ENCODE measurements around the gene PROB1.
"Not testable (repeated sequence)": the region's sequence is repeated elsewhere in the genome, so short reads cannot be mapped to it uniquely, and the experiment has no call there.

The PROB1 gene

GRCh38 chr5:139394123-139394653 is 716 bp downstream of the PROB1 start:
- in situ Hi-C loops (cut with HindIII; ENCODE audit: low sequenced_read_pairs), result no loop called here

DNA sequence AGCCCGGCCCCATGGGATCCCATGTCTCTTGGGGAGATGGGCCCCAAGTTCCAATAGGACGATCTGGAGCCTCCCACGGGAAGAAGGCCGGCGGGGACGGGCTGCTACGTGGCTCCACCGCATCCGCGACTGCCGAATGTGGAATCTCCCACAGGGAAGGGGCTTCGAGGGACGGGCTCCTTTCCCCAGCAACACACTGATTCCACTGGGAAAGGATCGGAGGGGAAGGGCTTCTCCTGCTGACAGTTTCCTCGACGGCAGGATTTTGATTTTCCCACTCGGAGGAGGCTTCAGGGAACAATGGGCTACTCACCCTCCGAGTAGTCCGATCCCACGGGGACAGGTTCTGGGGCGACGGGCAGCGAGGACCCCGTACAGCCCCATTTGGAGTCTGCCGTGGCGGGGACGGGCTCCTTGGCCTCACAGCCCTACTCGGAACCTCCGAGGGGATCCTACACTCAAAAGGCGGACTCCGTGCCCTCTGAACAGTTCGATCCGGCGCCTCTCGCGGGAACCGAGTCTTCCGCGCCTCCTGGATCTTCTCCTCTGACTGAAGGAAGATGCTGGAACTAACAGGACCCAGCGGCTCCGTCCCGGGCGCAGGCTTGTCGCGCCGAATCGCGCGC is 1.3 kb downstream of the PROB1 start:
- in situ Hi-C loops (cut with HindIII; ENCODE audit: low sequenced_read_pairs), result no loop called here

- in situ Hi-C loops (cut with HindIII; ENCODE audit: low sequenced_read_pairs), result no loop called here
Observed at GRCh38 chr5:139392678-139393496, 2.0 kb downstream of the PROB1 start.

DNA sequence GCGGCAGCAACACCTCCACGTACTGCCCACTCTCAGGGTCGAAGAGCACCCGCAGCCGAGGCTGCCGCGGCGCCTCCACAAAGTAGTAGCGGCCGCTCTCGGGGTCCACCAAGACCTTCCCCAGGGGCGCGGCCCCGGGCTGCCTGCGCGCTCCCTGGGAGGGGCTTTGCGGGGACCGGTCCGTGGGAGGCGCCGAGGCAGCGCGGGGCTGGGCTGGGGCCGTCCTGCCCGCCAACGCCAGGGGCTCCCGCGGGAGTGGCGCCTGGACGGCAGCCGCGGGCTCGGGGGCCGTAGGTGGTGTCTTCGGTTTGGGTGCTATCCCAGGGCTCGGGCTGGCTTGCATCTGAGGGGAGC is 2.6 kb downstream of the PROB1 start:
- in situ Hi-C loops (cut with HindIII; ENCODE audit: low sequenced_read_pairs), result no loop called here

DNA sequence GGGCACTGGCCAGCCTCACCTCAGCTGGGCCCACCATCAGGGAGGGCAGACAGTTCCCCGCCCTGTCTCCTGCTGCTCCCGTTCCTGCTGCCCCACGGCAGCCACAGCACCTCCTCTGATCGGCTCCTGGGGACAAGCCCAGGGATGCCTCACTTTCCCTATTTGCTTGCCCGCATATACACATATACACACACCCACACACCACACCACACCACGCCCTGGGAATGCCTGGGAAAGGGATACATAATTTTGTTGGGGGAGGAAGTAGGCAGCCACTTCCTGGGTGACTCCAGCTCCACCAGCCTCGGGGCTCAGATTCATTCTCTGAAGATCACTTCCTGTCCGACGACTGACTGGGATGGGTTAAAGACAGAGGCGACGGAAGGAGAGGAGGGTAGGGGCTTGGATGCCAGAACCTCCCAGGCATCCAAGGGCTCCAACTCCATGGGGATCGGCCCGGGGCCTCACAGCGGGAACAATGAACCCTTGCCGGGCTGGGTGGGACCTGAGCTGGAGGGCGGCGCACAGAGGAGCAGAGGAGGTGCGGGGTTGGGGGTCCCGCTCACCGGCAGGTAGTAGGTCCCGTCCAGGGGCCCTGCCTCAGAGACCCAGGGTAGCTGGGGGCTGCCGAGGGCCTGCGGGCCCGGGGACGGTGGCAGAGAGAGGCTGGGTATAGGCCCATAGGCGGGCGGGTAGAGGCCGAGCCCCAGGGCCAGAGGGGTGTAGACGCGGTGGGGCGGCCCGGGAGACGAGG is 3.2 kb downstream of the PROB1 start:
- in situ Hi-C loops (cut with HindIII; ENCODE audit: low sequenced_read_pairs), result no loop called here

DNA sequence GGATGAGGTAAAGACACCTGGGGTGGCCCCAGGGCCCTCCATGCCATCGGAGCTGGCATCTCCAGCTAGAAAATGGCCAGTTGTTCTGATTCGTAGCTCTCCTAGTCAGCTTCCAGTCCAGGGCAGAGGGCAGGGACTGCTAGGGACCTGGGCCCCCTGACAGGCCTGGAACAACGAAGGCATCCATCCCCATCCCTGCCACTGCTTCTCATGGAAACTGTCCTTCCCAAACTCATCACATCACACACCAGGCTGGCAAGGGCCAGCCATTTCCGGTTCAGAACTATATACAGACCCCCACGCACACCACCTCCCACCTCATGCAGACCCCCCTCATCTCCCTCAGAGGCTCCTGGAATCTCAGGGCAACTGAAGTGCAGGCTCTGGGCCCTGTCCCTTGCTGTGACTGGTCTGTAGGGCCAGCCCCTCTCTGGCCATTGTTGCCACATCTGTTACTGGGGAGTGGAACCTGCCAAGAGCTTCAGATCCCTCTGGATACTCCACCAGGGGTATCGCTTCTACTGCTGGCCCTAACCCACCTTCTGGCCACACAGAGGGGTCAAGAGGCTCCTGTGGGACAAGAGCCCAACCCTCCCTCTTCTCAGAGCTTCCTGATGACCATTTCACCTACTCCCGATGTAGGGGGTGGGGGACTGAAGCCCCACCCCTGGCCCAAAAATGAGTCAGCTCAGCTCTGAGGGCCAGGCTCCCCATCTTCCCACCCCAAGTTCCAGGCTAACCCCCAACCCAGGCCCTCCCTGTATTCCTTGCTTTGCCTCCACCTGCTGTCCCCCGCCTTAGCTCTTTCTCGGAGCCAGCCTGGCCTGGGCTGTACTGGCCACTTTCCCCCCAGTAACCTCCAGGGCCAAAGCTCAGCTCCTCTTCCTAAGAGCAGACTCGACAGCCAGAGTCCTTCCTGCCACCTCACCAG is 4.0 kb downstream of the PROB1 start:
- in situ Hi-C loops (cut with HindIII; ENCODE audit: low sequenced_read_pairs), result no loop called here

- in situ Hi-C loops (cut with HindIII; ENCODE audit: low sequenced_read_pairs), result no loop called here
Observed at GRCh38 chr5:139389701-139390638, 4.9 kb downstream of the PROB1 start, which contains the start of gene MZB1. TSS of gene MZB1 (minus strand) at chr5:139389913. CDS start at chr5:139389856, 57 bp downstream.

DNA sequence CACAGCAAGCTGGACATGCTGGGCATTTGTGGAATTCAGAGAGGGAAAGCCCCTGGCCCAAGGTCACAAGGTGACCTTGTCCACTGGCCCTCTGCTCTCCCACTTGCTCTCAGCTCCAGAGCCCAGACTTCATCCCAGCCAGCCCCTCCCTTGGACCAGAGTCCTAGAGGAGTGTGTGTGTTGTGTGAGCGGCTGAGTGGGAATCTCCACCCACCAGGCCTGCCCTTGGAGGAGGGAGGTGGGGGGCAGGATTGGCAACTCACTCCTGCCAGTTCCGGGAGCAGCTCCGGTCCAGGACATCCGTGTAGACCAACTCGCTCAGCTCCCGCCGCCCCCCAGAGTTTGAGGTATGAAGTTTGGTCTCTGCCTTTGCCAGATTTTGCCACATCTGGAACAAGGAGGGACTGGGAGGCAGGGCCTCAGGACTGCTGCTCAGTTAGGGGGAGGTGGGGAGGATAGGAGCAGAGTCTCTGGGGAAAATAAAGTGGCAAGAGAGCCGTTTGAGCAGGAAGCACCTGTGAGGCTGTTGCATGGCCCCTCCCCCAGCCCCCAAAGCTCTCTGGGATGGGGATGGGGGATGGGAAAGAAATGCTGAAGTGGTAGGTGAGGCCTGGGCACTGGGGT is 6.6 kb downstream of the PROB1 start:
- in situ Hi-C loops (cut with HindIII; ENCODE audit: low sequenced_read_pairs), result no loop called here

- in situ Hi-C loops (cut with HindIII; ENCODE audit: low sequenced_read_pairs), result no loop called here
Observed at GRCh38 chr5:139387611-139388197, 7.2 kb downstream of the PROB1 start.

DNA sequence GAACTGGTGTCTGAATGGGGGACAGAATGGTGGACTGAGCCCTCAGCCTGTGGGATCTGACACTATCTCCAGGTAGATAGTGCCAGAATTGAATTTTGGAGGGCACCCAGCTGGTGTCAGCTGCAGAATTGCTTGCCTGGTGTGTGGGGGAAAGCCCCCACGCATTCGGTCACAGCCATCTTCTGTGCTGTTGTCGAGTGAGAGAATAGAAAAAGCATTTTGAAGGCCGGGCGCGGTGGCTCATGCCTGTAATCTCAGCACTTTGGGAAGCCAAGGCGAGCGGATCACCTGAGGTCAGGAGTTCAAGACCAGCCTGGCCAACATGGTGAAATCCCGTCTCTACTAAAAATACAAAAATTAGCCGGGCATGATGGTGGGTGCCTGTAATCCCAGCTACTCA is 7.9 kb downstream of the PROB1 start:
- in situ Hi-C loops (cut with HindIII; ENCODE audit: low sequenced_read_pairs), result not testable (repeated sequence)

- in situ Hi-C loops (cut with HindIII; ENCODE audit: low sequenced_read_pairs), result no loop called here
Observed at GRCh38 chr5:139386050-139386438, 8.9 kb downstream of the PROB1 start.

- in situ Hi-C loops (cut with HindIII; ENCODE audit: low sequenced_read_pairs), result no loop called here
Observed at GRCh38 chr5:139385061-139386049, 9.5 kb downstream of the PROB1 start.

DNA sequence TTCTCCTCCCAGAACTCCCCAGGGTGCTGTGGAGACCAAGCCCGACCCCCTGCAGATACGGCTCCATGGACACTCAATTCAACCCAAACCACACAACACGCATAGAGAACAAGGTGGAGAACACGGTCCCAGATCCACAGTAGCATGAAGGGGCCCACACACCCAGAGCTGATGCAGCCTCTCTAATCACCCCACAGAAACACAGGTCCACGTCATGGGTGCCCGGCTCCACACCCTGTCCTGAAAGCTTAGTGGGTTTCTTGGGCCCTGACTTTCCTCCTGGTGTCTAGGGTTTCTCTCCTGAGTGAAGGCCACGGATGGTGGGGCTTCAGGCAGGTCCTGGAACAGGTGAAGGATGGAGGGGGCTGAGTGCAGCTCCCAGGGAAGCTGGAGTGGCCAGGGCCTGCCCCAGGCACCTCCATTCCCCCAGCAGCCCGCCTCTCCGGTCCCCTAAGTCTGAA is 10.3 kb downstream of the PROB1 start:
- in situ Hi-C loops (cut with HindIII; ENCODE audit: low sequenced_read_pairs), result no loop called here

DNA sequence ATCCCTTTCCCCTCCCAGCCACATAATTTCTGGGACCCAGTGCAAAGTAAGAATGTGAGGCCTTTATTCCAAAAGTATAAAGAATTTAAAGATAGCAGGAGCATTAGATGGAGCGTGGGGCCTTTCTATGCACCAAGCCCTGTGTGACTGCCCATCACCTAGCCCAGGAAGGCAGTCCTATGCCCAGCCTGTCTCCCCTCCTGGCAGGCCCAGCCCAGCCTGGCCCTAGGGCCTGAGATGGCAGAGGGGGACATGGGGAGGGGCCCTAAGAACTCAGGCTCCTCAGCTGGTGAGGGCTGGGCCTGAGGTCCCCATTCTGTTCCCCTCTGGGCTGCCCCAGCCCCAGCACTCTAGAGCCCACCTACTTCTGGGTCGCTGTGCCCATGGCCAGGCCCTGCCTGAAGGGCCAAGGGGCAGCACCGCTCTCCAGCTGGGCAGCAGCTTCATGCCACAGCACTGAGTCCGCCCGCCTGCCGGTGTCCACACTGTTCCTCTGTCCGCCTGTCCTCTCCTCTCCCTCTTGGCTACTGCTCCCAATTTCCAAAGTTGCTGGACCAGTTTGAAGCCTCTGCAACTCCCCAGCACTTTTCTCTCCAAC is 10.8 kb downstream of the PROB1 start:
- in situ Hi-C loops (cut with HindIII; ENCODE audit: low sequenced_read_pairs), result no loop called here

- in situ Hi-C loops (cut with HindIII; ENCODE audit: low sequenced_read_pairs), result no loop called here
Observed at GRCh38 chr5:139383275-139383992, 11.5 kb downstream of the PROB1 start, which contains the start of gene SLC23A1. TSS of gene SLC23A1 (minus strand) at chr5:139383297. CDS start at chr5:139383253, 44 bp downstream.

GRCh38 chr5:139382807-139383206 is 12.1 kb downstream of the PROB1 start:
- in situ Hi-C loops (cut with HindIII; ENCODE audit: low sequenced_read_pairs), result no loop called here
